ENCODE results near the gene PDF. TPM values are rescaled to one million over a fixed set of nuclear protein-coding genes. Genes with fewer than 3 reads are reported as not detected.

The PDF gene
- total RNA-seq, 1 donor, result 14.8 TPM

DNA sequence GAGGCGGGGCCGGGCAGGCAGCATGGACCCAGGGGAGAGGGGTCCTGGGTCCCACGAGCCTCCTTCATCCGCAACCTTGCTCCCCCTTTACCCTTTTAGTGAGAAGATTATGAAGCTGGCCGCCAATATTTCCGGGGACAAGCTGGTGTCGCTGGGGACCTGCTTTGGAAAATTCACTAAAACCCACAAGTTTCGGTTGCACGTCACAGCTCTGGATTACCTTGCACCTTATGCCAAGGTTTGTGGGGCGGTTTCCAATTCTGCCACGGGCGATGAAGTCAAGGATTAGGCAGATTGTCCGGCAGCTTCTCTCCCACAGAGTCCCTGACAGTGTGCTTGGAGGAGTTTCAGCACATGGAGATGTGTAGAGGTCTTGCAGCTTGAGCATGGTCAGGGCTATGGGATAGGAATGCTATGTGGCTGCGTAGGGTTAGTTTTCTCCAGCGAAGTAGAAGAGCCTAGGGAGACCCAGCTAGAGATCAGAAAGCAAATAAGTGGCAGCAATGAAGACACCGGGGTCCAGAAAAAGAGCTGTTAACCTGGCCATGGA is 9.8 kb upstream of the PDF start:
- DNase-seq (ENCODE audit: low read depth in 2 of 3, low spot score in 2 of 3), result no peak

DNA sequence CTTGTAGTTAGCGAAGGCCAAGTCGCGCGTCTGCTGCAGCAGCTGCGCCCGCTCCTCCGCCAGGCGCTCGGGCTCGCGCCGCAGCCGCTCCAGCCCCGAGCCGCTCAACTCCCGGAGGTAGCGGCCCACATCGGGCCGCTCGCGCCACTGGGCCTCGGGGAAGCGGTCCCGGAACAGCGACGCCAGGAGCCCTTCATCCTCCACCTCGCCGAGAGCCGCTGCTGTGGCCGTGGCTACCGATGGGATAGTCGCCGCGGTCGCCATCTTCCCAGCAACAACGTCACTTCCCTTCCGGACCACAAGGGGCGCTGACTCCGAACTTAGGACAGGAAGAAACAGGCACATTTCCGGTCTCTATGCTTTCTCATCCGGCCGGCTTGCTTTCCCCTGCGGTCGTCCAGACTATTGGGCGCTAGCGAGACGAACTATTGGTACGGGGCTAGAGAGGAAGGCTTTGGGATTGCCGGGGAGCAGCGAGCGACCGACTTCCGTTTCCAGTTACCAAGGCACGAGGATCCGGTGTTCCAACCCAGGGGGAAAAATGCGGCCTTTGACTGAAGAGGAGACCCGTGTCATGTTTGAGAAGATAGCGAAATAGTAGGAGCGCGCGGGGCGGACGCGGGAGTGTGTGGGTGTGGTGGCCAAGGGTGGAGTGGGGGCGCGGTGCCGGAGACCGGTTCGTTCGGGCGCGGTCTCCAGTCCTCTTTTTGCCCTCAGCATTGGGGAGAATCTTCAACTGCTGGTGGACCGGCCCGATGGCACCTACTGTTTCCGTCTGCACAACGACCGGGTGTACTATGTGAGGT is 9.1 kb upstream of the PDF start, which contains the start of the genes COG8 and NIP7:
COG8 (minus strand) TSS at position 276 of the 806 bp plus-strand sequence; CDS start at position 264, 12 bp downstream.
NIP7 (plus strand) TSS at position 484 of the 806 bp plus-strand sequence; CDS start at position 542, 58 bp downstream.
- DNase-seq (ENCODE audit: low read depth in 2 of 3, low spot score in 2 of 3), result peak; percentile 89 to 97 (median 97)

DNA sequence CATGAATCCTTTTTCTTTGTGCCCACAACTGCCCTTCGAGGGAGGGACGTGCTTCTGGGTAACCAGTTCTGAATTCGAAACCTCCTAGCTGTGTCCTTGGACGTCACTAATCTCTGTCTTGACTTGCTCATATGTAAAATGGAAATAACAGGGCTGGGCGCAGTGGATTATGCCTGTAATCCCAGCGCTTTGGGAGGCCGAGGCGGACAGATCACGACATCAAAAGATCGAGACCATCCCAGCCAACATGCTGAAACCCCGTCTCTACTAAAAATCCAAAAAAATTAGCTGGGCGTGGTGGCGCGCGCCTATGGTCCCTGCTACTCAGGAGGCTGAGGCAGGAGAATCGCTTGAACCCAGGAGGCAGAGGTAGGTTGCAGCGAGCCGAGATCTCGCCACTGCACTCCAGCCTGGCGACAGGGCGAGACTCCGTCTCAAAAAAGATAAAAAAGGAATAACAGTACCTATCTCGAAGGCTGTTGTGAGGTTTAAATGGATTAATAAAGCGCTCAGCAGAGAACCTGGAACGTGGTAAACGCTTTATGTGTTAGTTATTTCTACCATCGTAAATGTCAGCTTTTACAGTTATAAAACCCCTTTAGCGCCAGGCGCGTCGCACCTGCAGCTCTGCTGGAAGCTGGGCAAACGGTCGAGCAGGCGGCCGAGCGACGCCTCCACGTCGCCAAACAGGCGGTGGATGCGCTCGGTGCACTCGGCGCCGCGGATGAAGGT is 8.3 kb upstream of the PDF start:
- no peak for DNase-seq (ENCODE audit: low read depth in 2 of 3, low spot score in 2 of 3)

DNA sequence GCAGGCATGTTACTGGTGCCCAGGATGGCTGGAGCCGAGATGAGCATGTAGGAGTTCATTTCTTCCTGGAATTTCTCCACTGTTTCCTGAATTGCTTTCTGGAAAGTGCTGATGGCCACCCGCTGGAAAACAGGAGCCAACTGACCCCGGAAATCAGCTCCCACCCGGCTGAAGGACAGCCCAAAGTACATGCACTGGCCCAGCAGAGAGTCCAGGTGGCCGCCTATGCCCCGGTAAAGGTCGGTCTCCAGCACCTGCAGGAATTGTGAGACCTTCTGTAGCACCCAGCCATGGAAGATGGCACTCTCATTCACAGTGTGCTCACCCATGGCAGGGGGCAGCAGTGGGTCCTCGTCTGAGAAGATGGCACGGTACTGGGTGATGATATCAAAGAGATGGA is 4.3 kb upstream of the PDF start:
- DNase-seq (ENCODE audit: low read depth in 2 of 3, low spot score in 2 of 3), result no peak

DNA sequence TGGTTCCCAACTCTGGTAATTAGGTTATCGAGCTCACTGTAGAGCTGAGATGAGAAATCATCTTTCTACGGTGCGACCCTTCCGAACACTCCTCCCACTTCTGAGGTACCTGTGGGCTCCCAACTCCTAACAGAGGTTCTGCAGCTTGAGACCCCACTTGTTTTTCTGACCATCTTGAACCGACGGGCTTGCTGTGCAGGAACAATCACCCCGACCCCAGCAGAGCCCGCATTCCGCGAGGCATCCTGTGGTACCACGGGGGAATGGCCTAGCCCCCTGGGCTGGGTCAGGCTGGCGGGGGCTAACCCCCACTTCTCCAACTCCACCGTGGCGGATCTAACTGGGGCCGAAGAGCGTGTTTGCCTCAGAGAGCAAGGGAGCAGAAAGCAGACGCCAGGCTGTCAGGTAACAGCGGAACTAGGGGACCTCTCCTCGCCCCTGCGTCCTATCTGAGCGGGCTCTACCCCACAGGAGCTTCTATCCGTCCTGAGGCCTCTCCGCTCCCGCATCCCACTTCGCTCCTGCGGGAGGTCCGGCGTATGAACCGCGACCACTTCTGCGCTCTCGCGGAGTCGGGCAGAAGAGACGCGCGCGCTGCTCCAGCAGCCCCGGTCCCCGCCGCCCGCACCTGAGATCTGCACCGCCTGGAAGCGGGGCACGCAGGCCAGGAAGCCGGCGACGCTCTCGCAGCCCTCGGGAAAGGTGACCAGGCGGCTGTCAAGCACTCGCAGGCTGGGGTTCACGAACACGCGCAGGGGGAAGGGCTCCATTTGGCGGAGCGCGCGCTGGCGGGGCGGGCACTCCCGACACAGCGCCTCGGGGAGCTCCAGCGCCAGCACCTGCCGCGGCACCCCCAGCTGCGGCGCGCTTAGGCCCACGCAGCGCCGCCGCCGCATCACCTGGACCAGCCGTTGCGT is 761 bp downstream of the PDF start:
- DNase-seq (ENCODE audit: low read depth in 2 of 3, low spot score in 2 of 3), result peak in 1 of 3 donors; percentile 15

DNA sequence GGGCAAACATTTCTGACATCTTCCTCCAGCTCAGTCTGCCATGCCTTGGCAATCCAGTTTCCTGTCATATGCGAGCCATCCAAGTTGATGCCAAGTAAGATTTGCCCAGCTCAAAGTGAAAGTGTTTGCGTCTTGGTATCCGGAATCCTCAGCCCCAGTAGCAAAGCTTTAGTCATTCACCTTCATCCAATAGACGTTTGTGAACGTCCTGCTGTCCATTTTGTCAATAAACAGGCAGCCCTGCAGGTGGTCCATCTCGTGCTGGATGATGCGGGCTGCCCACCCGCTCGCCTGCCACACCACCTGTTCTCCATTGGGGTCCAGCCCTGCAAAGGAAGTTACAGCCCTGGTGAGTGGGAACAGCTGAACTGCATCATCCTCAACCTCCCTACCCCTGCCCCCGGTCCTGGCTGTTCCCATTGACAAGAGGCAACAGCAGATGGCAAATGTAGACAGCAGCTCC is 1.5 kb downstream of the PDF start:
- no peak for DNase-seq (ENCODE audit: low read depth in 2 of 3, low spot score in 2 of 3)

DNA sequence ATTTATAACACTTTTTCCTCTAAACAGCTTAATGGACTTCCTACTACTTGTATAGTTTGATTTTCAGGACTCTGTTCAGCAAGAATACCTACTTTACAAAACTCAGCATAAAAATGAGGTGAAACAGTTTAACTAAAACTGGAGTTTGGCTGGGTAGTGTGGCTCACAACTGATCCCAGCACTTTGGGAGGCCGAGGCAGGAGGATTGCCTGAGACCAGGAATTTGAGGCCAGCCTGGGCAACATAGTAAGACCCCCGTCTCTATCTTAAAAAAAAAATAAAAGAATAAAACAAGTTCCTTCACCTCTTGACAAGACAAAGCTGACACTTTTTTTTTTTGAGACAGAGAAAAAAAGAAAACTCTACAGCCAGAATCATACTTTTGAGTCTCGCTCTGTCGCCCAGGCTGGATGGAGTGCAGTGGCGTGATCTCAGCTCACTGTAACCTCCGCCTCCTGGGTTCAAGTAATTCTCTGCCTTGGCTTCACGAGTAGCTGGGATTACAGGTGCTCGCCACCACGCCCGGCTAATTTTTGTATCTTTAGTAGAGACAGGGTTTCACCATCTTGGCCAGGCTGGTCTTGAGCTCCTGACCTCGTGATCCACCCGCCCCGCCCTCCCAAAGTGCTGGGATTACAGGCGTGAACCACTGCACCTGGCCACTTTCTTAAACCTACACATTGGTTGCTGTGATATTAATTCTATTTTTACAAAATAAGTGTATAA is 2.6 kb downstream of the PDF start:
- no peak for DNase-seq (ENCODE audit: low read depth in 2 of 3, low spot score in 2 of 3)

DNA sequence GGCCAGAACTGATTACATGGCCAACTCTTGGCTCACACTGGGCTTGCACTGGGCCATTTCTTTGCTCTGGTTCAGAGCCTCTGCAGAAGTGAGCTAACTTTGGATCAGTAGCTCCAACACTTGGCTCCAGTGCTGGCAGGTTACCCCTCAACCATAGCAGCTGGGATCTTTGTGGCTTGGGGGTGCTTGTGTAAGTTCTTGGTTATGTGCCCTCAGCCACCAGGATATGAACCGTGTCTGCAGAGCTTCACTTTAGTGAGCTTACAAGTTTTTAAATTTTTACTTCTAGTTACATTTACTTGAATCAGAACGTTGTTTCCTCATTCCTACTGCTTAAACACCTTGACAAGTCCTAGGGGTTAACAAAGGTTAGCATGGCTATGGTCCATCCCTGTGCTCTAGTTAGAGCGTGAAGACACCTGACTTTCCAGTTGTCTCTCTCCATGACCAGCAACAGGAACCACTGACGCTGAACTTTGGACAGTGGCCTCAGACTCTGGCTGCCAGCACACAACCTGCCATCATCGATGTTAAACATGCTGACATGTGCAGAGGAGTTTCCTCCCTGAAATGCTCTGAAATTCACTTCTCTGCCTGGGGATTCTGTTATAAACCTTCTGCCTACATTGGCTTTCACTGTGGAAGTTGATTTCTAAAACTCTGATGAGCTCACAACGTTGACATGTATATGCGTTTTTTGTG is 4.1 kb downstream of the PDF start:
- DNase-seq (ENCODE audit: low read depth in 2 of 3, low spot score in 2 of 3), result no peak

DNA sequence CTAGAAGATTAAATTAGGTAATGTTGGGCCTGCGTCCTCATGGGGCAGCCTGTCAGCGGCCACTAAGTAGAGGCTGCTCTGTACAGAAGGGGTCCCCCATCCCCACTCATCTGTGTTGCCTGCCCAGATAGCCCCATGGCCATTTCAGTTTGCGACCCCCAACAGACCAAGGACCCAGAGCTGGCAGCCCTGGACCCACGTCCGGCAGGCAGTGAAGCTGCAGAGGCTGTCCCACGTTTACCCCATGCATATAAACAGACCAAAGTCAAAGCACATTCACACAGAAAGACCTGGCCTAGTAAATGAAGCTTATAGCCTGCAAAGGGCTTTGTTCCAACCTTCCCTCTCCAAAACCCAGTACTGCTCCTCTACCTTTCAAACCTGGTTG is 4.6 kb downstream of the PDF start:
- no peak for DNase-seq (ENCODE audit: low read depth in 2 of 3, low spot score in 2 of 3)

DNA sequence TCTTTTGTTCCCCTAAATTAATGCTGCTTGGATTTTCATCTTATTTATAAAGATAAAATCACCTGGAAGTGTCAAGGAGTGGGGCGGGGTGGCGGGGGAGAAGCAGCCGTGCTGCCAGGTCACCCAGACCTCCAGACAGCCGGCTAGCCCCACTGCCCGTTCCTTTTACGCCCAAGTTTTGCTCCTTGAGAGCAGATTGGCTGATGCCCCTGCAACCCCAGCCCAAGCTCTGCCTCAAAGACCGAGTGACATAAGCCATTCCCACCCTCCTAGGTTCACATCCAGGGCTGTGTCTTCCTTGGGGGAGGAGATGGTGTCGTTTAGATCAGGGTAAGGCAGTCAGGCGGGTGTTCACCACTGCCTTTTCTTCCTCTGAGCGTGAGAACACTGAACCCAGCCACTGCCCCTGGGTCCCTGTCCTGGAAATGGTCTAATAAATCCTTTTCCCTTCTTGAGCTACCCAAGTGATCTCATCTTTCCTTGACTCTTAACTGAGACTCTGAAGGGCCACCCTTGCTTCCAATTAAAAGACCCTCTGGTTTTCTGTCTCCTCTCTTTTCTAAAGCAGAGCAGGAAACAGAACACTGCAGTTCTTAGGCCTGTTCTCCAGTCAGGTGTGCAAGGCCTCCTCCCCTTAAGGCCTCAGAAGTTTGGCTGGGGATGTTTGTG is 5.7 kb downstream of the PDF start:
- DNase-seq (ENCODE audit: low read depth in 2 of 3, low spot score in 2 of 3), result no peak

DNA sequence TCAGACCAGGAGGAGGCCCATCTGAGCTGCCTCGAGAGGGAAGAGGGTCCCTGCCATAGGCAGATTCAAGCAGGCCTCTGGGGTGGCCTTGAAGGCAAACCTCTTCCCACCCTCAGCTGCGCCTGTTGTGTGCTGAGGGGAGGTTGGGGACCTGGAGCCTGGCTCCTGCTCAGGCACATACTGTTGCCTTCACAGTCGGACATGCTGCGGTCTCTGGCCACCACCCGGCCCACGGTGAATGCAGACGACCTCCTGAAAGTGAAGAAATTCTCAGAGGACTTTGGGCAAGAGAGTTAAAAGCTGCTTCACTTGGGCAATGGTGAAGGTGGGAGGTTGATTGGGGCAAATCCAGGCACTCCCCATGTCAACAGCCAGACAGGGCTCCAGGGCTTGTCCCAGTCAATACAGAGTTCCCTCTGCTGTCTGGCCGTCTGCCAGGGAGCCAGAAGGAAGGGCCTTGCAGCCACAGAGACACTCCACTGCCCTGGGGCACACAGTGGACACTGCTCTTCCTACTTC is 6.3 kb downstream of the PDF start:
- no peak for DNase-seq (ENCODE audit: low read depth in 2 of 3, low spot score in 2 of 3)

DNA sequence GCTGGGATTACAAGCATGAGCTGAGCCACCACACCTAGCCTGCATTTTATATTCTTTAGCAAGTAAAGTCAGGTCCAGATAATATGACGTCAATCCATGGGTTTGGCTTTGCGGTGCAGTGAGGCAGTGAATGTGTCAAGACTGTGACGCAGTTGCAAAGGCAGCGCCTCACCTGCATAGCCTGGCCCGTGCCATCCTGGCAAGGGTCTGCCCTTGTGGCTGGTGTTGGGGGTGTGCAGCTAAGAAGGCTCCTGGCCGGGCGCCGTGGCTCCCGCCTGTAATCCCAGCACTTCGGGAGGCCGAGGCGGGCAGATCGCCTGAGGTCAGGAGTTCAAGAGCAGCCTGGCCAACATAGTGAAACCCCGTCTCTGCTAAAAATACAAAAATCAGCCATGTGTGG is 7.0 kb downstream of the PDF start:
- no peak for DNase-seq (ENCODE audit: low read depth in 2 of 3, low spot score in 2 of 3)

DNA sequence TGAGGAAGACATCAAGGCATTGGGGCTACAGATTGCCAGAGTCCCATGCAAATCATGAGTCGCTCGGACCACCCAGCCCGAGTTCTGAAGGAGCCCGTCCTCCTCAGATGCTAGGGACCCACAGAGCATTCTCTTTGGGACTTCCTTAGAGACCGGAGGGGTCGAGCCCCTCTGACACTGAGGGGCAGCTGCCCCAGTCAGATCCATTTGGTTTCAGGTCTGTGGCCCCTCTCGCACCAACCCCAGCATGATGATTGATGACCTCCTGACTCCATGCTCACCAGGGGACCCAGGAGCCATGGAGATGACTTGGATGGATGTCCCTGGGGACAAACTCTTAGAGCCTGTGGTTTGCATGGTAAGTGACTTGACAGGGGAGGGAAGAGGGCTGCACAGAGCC is 8.0 kb downstream of the PDF start:
- DNase-seq (ENCODE audit: low read depth in 2 of 3, low spot score in 2 of 3), result no peak

DNA sequence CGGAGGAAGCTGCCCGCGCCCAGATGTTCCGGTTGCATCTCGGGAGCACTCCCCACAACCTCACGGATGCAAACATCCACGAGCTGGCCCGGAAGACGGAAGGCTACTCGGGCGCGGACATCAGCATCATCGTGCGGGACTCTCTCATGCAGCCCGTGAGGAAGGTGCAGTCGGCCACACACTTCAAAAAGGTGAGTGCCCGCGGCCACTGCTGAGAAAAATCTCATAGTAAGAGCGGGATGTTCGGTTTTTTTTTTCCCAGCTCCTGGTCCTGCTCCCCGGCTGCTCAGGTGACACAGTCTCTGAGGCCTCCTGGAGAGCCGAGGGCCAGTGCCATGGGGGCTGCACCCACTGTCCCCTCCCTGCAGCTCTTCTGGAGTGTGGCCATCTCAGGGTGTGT is 9.3 kb downstream of the PDF start:
- no peak for DNase-seq (ENCODE audit: low read depth in 2 of 3, low spot score in 2 of 3)

DNA sequence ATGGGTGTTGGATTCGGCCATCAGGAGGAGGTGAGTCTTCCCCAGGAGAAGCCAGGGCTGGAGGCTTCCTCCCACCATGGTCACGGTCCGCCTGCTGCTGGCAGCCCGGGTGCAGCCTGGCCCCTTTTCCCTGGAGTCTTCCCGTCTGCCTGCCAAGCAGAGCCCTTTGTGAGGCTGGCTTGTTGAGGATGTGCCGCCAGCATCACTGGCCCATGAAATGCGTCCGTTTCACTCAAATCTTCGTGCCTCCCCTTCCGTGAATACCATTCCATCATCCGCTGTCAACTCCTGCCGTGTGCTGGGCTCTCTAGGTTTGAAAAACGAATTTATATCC is 9.7 kb downstream of the PDF start:
- no peak for DNase-seq (ENCODE audit: low read depth in 2 of 3, low spot score in 2 of 3)

DNA sequence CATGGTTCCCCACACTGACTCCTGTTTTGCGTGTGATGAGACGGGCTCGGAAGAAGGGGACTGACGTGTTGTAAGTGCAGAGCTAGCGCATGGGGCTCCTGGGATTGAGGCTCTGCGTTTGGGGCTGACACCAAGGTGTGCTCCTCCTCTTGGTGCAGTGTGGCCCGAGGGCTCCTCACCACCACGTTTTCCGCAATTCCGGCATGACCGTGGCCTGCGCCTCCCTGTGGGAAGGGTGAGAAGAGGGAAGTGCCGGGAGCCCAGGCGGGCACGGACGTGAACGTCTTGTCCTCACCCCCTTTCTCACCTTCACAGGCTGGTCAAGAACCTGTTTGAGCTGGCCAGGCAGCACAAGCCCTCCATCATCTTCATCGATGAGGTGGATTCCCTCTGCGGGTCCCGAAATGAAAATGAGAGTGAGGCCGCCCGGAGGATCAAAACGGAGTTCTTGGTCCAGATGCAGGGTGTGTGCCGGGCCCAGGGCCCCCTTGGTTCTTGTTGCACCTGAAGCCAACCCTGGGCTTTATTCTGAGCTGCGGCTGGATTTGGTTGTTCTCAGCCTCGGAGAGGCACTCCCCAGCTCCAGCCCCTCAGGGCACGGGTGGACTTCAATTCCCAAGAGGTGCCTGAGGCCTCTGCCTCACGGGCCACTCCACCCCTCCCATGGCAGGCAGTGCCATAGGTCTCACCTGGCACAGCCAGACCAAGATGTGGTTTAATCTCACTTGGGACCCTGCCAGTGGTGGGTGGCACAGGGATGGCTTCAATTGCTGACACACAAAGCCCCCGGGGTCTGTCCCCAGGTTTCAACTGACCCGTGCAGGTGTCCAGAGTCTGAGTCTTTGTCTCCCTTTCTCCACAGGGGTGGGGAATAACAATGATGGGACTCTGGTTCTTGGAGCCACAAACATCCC is 10.3 kb downstream of the PDF start:
- DNase-seq (ENCODE audit: low read depth in 2 of 3, low spot score in 2 of 3), result no peak

DNA sequence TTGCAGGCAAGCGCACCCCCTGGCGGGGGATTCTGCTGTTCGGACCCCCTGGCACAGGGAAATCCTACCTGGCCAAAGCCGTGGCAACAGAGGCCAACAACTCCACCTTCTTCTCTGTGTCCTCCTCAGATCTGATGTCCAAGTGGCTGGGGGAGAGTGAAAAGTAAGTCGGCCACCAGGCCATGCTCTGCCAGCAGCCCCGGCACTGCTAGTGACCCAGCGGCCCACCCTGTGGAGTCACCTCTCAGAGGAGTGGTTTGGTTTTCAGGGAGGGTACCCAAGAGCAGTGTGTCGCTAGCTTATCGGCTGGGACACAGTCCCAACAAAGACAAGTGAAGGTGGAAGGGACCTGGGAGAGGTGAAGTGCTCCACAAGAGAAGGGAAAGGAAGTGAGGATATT is 11.0 kb downstream of the PDF start:
- no peak for DNase-seq (ENCODE audit: low read depth in 2 of 3, low spot score in 2 of 3)

DNA sequence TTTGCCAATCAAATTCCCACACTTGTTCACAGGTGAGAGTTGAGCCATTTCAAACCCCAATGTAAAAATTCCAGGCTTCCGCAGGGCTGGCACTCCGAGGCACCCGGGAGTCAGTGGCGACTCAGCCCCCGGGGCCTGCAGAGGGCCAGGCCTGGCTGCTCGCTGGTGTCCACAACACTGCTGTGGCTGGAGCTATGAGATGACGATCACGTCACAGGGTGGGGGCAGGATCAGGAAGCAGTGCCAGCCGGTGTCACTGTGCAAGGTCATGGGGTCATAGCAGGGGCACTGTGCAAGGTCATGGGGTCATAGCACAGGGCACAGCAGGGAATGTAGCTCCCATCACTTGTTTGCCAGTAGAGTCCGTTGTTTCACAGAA is 11.5 kb downstream of the PDF start:
- DNase-seq (ENCODE audit: low read depth in 2 of 3, low spot score in 2 of 3), result no peak

Measured in hematopoietic multipotent progenitor cell (in vitro differentiated cells).